ENCODE data around the gene MRPL38. TPM values are rescaled to one million over a fixed set of nuclear protein-coding genes. Genes with fewer than 3 reads are reported as not detected.

MRPL38 gene
- total RNA-seq, 2 donors from 2014 or later: 47.7 to 77.8 TPM

- DNase-seq: peak in 3 of 4 donors; percentile 35 to 54 (median 49)
- Histone ChIP-seq H3K4me3 (peak overlapping the region; percentile 57 to 98), H3K36me3 (replicated peaks in 1 of 2; ENCODE audit: insufficient read depth in 1 of 2, low read depth in 2 of 2) (peaks cover 0 to 3% of the 10 kb centered on the region in 2 donors), H3K27ac (peak overlapping the region; percentile 95 to 99 (median 97)), H3K9me3 (no peaks in the 10 kb centered on the region), H3K4me1 (peaks cover 28% of the 10 kb centered on the region), H3K27me3 (no peaks in the 10 kb centered on the region)
- TF ChIP-seq CTCF (IDR thresholded peaks at IDR 0.05) (peak in 2 of 7 experiments; percentile 9), POLR2A (IDR thresholded peaks at IDR 0.05) (no peak)
- intact Hi-C loops (cut with DNase I): no loop called here
- ATAC-seq: peak; percentile 9
- 2 to 4% methylated on average over 13 to 24 of the region's 24 CpGs for WGBS, 2 donors
Observed at GRCh38 chr17:75856062-75856756, 48.5 kb downstream of the MRPL38 start.

DNA sequence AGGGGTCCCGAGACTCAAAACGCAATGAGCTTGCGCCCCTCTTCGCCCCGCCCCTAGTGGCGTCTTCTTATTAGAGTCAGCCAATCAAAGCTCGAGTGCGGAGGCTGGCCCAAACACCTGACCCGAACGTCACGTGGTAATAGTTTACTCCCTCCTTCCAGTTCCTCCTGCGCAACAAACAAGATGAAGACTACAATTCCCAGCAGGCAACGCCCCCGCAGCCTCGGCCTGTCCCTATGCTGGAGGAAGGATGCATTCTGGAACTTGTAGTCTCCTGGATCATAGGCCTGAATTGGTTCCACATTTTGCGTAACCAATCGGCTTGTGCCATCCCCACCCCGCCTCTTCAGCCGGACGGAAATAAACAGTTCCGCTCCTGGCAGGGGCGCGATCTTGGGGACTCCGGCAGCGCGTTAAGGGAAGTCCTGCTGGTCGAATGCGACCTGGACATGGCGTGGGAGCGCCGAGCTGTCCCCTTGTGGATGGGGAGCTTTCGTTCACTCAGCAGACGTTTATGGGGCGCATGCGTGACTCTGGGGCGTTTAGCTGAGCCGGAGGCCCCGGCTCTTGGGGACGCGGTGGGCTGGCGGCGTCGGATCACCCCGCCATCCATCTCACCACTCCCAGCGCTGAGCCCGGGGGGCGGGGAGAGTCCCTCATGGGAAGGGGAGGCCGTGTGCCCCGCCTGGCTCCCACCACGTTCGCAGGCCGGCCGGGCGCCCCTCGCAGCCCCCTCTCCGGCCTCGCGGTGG is 49.2 kb downstream of the MRPL38 start, which contains the start of gene WBP2:
Gene WBP2, minus strand, starts transcription at position 26 of the 752 bp plus-strand sequence. CDS start 38 bp downstream, outside the sequence.
- ATAC-seq (peak; percentile 94), DNase-seq (peak; percentile 97 to 100 (median 99))
- H3K27me3 ChIP-seq: no peaks in the 10 kb centered on the region
- H3K36me3 ChIP-seq (replicated peaks in 1 of 2; ENCODE audit: insufficient read depth in 1 of 2, low read depth in 2 of 2): peaks cover 0 to 10% of the 10 kb centered on the region in 2 donors
- 0 to 2% methylated on average over 14 to 58 of the region's 58 CpGs for WGBS, 2 donors
- peak in 5 of 7 experiments; percentile 3 to 50 (median 29) for TF ChIP-seq CTCF (IDR thresholded peaks at IDR 0.05)
- TF ChIP-seq POLR2A (IDR thresholded peaks at IDR 0.05): peak; percentile 95 to 99 (median 99)
- peaks cover 35% of the 10 kb centered on the region for H3K4me1 ChIP-seq
- no peaks in the 10 kb centered on the region for H3K9me3 ChIP-seq
- intact Hi-C loops (cut with DNase I): no loop called here
- peak within 1 kb of the TSS; percentile 57 to 98 for H3K4me3 ChIP-seq
- H3K27ac ChIP-seq: peak within 1 kb of the TSS; percentile 95 to 99 (median 97)

DNA sequence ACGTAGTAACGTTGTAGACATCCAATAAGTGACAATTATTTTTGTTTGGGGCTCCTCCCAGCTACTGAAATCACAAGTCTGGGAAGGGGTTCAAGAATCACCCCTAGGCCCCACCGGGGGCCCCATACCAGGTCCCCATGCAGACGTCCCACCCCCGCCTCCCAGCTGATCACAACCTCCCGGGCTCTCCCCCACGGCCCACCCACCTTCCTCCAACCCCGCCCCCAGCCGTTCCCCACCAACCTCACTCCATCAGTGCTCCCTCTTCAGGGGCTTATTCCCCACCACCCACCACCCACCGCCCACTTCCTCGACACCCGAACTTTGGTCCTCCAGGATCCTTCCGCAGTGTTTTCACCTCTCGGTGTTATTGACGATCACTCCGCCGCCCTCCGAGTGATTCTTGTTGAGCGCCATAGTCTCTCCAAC is 49.8 kb downstream of the MRPL38 start:
- intact Hi-C loops (cut with DNase I): no loop called here
- whole genome bisulfite sequencing, 2 donors: 0 to 2% methylated on average over 13 to 19 of the region's 19 CpGs
- Histone ChIP-seq H3K4me1 (peaks cover 37% of the 10 kb centered on the region), H3K4me3 (peak overlapping the region; percentile 50 to 55), H3K27ac (peak overlapping the region; percentile 89 to 98 (median 96)), H3K9me3 (no peaks in the 10 kb centered on the region), H3K36me3 (replicated peaks in 1 of 2; ENCODE audit: insufficient read depth in 1 of 2, low read depth in 2 of 2) (peaks cover 0 to 12% of the 10 kb centered on the region in 2 donors), H3K27me3 (no peaks in the 10 kb centered on the region)
- TF ChIP-seq POLR2A (IDR thresholded peaks at IDR 0.05) (no peak), CTCF (IDR thresholded peaks at IDR 0.05) (peak in 1 of 7 experiments; percentile 27)
- DNase-seq (no peak), ATAC-seq (peak; percentile 3)

GRCh38 chr17:75854101-75854748 is 50.5 kb downstream of the MRPL38 start:
- Histone ChIP-seq H3K27ac (peak overlapping the region; percentile 89 to 98 (median 96)), H3K9me3 (no peaks in the 10 kb centered on the region), H3K36me3 (replicated peaks in 1 of 2; ENCODE audit: insufficient read depth in 1 of 2, low read depth in 2 of 2) (peaks cover 0 to 17% of the 10 kb centered on the region in 2 donors), H3K4me3 (peak overlapping the region; percentile 50 to 55), H3K27me3 (no peaks in the 10 kb centered on the region), H3K4me1 (peaks cover 44% of the 10 kb centered on the region)
- intact Hi-C loops (cut with DNase I): no loop called here
- DNase-seq (peak; percentile 50 to 69 (median 66)), ATAC-seq (peak; percentile 13)
- TF ChIP-seq CTCF (IDR thresholded peaks at IDR 0.05): no peak
- TF ChIP-seq POLR2A (IDR thresholded peaks at IDR 0.05): peak; percentile 32 to 75 (median 73)
- 6 to 19% methylated on average over 7 of the region's 7 CpGs for WGBS, 2 donors
